ENCODE results near the gene DCPS.

GRCh38 chr11:126327281-126328000, 23.6 kb downstream of the DCPS start:
- TF ChIP-seq POLR2AphosphoS5 (IDR thresholded peaks at IDR 0.05) (no peak), CTCF (IDR thresholded peaks at IDR 0.05) (no peak), POLR2A (IDR thresholded peaks at IDR 0.05) (no peak)
